Activated naive CD4-positive, alpha-beta T cell treated with anti-CD3 and anti-CD28 coated beads, Interleukin-2, amount 10 ng/mL, durations not matched to agents 7 days and 5 days (primary cell): ENCODE results near the gene GPR146.
A peak's percentile ranks its signal among the peaks of the same experiment; 100 is the strongest.

ENCODE experiments used
- CTCF ChIA-PET: fragments of 350-600 bp; sonication (Branson Sonifier 250); formaldehyde crosslinking; loops from one replicate; lab custom pipeline; 2021; ENCODE audit warnings: antibody characterized with exemption; lab: Charles Lee
- DNase-seq: peaks from one replicate; pipeline ENCODE4 v3.0.0-alpha.2; 2020
- H3K27ac Mint-ChIP-seq: one replicate; pipeline ENCODE4 v1.8.0; 2021; ENCODE audit warnings: mild to moderate bottlenecking, moderate library complexity, mixed read lengths
- H3K27me3 Mint-ChIP-seq: one replicate; pipeline ENCODE4 v1.8.0; 2021; ENCODE audit warnings: mild to moderate bottlenecking, mixed read lengths
- H3K36me3 Mint-ChIP-seq: one replicate; pipeline ENCODE4 v1.8.0; 2021; ENCODE audit warnings: mixed read lengths
- H3K4me1 Mint-ChIP-seq: one replicate; pipeline ENCODE4 v1.8.0; 2021; ENCODE audit warnings: mixed read lengths
- H3K4me3 Mint-ChIP-seq: one replicate; pipeline ENCODE4 v1.8.0; 2021; ENCODE audit warnings: mild to moderate bottlenecking, moderate library complexity, mixed read lengths
- H3K9me3 Mint-ChIP-seq: one replicate; pipeline ENCODE4 v1.8.0; 2021; ENCODE audit warnings: mixed read lengths

GPR146 gene

DNA sequence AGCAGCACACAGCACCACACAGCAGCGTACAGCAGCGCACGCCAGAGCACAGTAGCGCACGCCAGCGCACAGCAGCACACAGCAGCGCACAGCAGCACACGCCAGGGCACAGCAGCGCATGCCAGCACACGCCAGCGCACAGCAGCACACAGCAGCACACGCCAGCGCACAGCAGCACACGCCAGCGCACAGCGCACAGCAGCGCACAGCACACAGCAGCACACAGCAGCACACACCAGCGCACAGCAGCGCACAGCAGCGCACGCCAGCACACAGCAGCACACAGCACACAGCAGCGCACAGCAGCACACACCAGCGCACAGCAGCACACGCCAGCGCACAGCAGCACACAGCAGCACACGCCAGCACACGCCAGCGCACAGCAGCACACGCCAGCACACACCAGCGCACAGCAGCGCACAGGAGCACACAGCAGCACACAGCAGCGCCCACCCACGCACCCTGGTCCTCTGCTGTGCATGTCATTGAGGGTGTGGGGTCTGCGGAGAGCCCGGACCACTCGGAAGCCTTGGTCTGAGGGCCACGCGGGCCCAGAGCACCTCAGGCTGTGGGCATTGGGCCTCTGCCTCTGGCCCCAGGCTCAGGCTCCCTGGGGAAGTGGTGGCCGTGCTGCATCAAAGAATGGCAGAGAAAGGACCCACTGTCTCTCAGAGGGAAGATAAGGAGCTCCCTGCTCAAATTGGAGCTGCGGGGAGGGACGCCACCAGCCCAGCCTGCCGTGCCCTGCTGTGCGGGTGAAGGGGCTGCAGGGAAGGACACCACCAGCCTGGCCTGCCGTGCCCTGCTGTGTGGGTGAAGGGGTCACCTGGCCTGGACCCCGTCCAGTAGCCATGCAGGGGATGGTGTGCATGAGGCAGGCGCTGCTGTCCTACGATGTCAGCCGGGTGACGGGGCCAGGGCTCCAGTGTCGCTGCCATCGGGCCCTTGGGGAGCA, 27.5 kb upstream of the GPR146 start:
- Mint-ChIP-seq H3K9me3 (peaks cover 3% of the 10 kb centered on the region), H3K4me1 (peaks cover 9% of the 10 kb centered on the region), H3K27me3 (no peaks in the 10 kb centered on the region), H3K36me3 (peaks cover 13% of the 10 kb centered on the region), H3K4me3 (no peak overlapping the region), H3K27ac (no peak overlapping the region)
- no peak for DNase-seq
- CTCF ChIA-PET: interaction anchor here (1.0 kb wide), 1 partner anchor 23 kb away, joined by 3 read pairs; no protein-coding TSS in a partner anchor

DNA sequence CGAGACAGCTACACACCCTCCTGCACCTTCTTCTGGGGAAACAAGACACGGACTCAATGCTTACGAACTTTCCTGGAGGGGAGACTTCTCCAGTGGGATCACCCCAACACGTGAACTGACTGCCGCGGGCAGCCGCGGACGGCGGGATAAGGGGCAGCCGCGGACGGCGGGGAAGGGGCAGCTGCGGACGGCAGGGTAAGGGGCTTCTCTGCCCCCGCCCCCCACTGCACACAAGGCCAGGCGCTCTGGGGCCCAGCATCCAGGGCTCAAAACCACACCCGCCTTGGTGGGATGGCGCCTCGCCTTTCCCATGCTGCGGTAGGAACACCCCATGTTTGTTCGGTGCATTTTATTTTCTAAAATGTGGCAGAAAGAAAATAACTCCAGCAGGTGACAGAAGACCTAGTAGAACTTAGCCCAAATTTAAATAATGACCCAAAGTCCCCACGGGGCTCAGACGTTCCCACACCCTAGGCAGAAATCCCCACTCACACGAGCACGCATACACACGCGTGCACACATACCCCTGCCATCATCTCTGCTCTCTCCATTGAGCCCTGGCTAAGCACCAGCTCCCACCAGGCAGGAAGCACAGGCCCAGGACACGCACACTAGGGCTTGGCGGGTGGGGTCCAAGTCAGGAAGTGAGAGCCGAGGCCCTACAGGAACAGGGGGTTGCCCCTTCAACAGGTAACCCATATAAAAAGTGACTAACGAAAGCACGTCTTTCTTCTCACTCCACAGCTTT, 26.6 kb upstream of the GPR146 start:
- no peak for DNase-seq
- Mint-ChIP-seq H3K9me3 (peaks cover 5% of the 10 kb centered on the region), H3K4me3 (no peak overlapping the region), H3K27me3 (no peaks in the 10 kb centered on the region), H3K36me3 (peaks cover 17% of the 10 kb centered on the region), H3K27ac (no peak overlapping the region), H3K4me1 (peaks cover 9% of the 10 kb centered on the region)
- CTCF ChIA-PET: interaction anchor here (1.0 kb wide), 1 partner anchor 24 kb away, joined by 3 read pairs; no protein-coding TSS in a partner anchor

DNA sequence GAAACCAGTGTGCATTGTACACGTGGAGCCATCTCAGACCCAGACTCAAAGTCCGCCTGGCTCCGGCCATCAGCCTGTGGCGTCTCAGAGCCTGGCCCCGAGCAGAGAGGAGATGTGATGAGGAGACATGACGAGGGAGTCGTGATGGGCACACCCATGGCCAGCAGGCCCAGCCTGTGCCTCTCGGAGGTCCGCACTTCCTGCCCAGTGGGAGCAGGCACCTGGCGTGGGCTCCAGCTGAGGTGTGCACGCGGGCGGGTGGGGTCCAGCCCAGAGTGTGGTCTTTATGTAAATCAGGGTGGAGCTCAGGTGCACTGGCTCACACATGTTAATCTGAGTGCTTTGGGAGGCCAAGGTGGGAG, 26.0 kb upstream of the GPR146 start:
- peaks cover 9% of the 10 kb centered on the region for H3K4me1 Mint-ChIP-seq
- CTCF ChIA-PET: interaction anchor here (1.1 kb wide), 1 partner anchor 47 kb away, joined by 8 read pairs; no protein-coding TSS in a partner anchor
- H3K4me3 Mint-ChIP-seq: no peak overlapping the region
- H3K27ac Mint-ChIP-seq: no peak overlapping the region
- H3K36me3 Mint-ChIP-seq: peaks cover 17% of the 10 kb centered on the region
- no peak for DNase-seq
- H3K9me3 Mint-ChIP-seq: peaks cover 5% of the 10 kb centered on the region
- no peaks in the 10 kb centered on the region for H3K27me3 Mint-ChIP-seq

DNA sequence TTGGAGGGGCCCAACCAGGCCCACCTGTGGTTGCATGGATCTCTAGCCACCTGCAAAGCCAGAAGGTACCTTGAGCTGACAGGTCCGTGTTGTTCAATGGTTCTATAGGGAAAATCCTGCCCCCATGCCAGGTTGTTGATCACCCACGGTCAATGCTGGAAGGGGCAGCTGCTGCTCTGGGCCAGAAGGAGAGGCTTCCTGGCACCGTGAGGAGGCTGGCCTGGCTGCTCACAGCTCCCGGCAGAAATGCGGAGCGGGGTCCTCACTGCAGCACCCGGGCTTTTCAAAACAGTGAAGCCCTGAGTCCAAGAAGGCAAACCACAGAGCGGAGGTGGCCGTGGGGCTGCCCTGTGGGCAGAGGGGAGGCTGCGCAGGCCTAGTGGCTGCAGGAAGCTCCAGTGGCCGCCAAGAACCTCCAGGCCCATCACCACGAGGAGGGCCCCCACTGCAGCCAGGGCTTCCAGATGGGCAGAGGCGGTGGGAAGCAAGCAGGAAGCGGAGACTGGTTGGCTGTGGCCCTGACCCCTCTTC, 25.0 kb upstream of the GPR146 start:
- Mint-ChIP-seq H3K36me3 (peaks cover 17% of the 10 kb centered on the region), H3K9me3 (peaks cover 5% of the 10 kb centered on the region), H3K4me1 (peaks cover 9% of the 10 kb centered on the region), H3K27ac (no peak overlapping the region), H3K4me3 (no peak overlapping the region), H3K27me3 (no peaks in the 10 kb centered on the region)
- CTCF ChIA-PET: interaction anchor here (1.1 kb wide), 1 partner anchor 46 kb away, joined by 8 read pairs; no protein-coding TSS in a partner anchor
- DNase-seq: no peak

DNA sequence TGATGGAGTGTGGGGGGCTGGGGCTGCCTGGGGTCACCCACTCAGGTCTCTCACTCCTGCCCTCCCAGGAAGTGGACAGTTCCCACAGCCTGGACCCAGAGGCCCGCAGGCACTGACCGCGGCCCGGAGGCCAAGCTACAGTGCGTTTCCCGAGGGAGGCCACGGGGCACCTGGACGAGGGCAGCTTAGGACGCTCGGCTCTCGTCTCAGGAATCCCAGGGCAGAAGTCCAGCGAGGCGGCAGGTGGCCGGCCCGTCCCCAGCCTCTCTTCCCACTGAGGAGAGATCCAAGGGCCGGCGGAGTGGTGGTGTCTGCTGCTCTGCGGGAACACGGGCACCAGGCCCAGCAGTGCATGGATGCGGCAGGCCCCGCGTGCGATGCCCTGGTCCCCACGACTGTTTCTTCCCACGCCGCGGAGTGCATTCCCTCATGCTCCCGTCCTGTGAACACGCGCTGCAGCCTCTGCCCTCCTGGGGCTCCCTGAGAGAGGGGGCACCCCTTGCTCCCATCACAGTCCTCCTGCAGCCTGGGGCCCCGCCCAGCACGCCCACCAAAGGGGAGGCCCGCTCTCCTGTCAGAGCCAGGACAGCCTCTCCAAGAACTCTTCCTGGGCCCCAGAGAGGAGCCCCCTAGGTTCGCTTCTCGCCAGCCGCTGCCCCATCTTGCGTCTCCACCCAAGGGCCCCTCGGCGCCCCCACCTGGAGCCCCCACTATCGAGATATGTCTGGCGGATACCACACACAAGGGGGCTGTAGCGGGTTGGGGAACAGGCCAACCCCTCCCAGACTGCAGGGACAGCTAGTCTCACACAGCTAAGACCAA, 24.3 kb upstream of the GPR146 start:
- no peak overlapping the region for H3K4me3 Mint-ChIP-seq
- CTCF ChIA-PET: interaction anchor here (1.0 to 2.2 kb wide), 4 partner anchors 22 to 45 kb away, joined by 3 to 16 read pairs (median 8); no protein-coding TSS in a partner anchor
- H3K36me3 Mint-ChIP-seq: peaks cover 17% of the 10 kb centered on the region

DNA sequence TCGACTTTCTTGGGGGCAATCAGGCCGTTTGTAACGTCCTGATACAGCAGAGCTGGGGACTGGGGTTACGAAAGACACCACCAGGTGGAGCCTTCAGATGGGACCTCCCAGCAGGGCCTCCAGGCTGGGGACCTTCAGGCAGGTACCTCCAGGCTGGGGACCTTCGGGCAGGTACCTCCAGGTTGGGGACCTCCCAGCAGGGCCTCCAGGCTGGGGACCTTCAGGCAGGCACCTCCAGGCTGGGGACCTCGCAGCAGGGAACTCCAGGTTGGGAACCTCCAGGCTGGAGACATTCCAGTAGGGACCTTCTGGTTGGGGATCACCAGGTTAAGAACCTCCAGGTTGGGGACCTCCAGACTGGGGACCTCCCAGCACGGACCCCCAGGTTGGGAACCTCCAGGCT, 23.5 kb upstream of the GPR146 start:
- H3K4me3 Mint-ChIP-seq: no peak overlapping the region
- CTCF ChIA-PET: interaction anchor here (1.0 to 2.2 kb wide), 3 partner anchors 22 to 44 kb away, joined by 3 to 16 read pairs (median 9); no protein-coding TSS in a partner anchor
- peaks cover 9% of the 10 kb centered on the region for H3K4me1 Mint-ChIP-seq
- DNase-seq: peak; percentile 45
- no peak overlapping the region for H3K27ac Mint-ChIP-seq
- H3K27me3 Mint-ChIP-seq: no peaks in the 10 kb centered on the region
- peaks cover 4% of the 10 kb centered on the region for H3K9me3 Mint-ChIP-seq
- H3K36me3 Mint-ChIP-seq: peaks cover 17% of the 10 kb centered on the region

More for the DNA sequence above, 24.3 kb upstream of the GPR146 start:
- Mint-ChIP-seq H3K27ac (no peak overlapping the region), H3K4me1 (peaks cover 9% of the 10 kb centered on the region), H3K9me3 (peaks cover 5% of the 10 kb centered on the region), H3K27me3 (no peaks in the 10 kb centered on the region)
- no peak for DNase-seq

DNA sequence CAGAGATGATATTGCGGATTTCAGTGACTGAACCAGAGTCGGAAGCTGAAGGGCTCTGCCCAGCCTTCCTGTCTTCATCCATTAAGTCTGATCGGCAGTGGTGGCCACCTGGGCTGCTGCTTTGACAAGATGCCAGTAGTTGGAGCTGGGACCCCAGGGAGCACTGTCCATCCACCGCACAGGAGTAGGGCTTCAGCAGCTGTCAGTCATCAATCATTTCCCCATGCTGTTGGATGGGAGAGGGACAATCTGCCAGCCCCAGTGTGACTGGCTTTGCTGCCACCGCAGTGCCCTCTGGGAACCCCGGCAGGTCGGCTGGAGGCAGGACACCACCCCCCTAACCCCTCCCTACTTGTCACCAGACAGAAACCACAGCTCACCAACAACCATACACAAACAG, 23.0 kb upstream of the GPR146 start:
- peaks cover 3% of the 10 kb centered on the region for H3K9me3 Mint-ChIP-seq
- H3K36me3 Mint-ChIP-seq: peaks cover 21% of the 10 kb centered on the region
- no peak for DNase-seq
- peaks cover 12% of the 10 kb centered on the region for H3K4me1 Mint-ChIP-seq
- CTCF ChIA-PET: interaction anchor here (1.0 to 2.2 kb wide), 3 partner anchors 21 to 44 kb away, joined by 3 to 16 read pairs (median 9); no protein-coding TSS in a partner anchor
- no peak overlapping the region for H3K4me3 Mint-ChIP-seq
- H3K27ac Mint-ChIP-seq: no peak overlapping the region
- H3K27me3 Mint-ChIP-seq: no peaks in the 10 kb centered on the region

DNA sequence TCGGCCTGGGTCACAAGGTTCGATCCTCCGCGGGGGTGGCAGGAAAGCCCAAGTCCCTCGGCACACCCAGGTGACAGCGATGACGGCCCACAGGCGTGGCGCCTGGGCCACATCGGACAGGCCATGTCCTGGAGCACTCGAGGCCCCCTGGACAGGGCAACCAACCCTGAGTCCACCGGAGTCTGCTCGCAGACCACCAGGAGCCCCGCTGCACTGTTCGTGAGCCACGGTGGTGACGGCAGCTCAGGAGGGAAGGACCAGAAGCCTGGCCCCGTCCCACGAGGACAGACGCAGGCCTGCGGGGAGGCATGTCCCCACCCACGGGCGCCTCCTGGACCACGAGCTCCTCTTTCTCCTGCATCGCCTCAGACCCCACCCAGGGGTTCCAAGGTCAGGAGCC, 22.4 kb upstream of the GPR146 start:
- Mint-ChIP-seq H3K36me3 (peaks cover 21% of the 10 kb centered on the region), H3K9me3 (peaks cover 3% of the 10 kb centered on the region), H3K4me1 (peaks cover 14% of the 10 kb centered on the region), H3K27me3 (no peaks in the 10 kb centered on the region), H3K27ac (no peak overlapping the region), H3K4me3 (no peak overlapping the region)
- no peak for DNase-seq
- CTCF ChIA-PET: interaction anchor here (2.0 to 2.2 kb wide), 2 partner anchors 29 to 43 kb away, joined by 9 to 16 read pairs; no protein-coding TSS in a partner anchor

DNA sequence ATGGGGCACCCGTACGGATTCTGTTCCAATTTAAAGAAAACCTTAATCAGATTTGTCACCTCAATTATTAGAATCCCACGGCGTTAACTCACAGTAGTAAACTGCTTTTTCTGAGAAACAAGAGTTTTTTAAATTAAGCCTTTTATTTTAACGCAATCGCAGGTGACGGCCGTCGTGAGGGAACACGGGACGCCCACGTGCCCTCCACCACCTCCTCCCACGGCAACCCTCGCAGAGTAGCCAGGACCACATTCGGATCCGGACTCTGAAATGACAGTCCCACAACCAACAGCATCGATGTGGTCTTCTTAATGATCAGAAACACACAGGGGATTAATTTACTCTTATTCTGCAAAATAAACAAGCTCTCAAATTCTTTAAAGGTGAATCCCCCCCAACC, 22.0 kb upstream of the GPR146 start:
- peaks cover 21% of the 10 kb centered on the region for H3K36me3 Mint-ChIP-seq
- H3K9me3 Mint-ChIP-seq: peaks cover 3% of the 10 kb centered on the region
- H3K4me3 Mint-ChIP-seq: no peak overlapping the region
- no peaks in the 10 kb centered on the region for H3K27me3 Mint-ChIP-seq
- DNase-seq: no peak
- H3K27ac Mint-ChIP-seq: no peak overlapping the region
- H3K4me1 Mint-ChIP-seq: peaks cover 16% of the 10 kb centered on the region
- CTCF ChIA-PET: no interaction called here

DNA sequence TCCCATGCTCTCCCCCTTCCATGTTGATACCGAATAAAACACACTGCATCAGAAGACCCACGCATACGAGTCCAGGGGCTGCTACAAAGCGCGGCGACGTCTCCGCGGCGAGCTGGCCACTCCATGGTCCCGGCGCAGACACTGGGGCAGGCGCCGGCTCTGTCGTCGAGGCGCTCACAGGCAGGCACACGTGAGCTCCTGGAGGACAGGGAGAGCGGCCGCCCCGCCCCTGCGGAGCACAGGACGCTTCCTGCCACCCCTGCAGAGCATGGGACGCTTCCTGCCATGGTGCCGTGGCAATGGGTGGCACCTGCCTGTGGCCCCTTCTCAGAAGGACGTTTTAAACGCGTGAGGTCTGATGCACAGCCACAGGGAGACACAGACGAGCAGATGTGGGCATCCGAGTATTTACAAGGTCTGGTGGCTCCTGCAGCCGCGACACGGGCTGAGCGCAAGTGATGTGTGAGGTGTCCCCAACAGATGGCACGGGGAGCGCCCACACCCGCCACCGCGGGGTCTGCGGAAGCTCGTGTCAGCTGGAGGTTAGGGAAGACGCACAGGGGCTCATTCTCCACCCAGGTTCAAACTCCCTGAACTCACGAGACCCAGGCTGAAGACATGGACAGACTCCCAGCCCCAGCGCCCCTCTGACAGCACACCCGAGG, 21.4 kb upstream of the GPR146 start:
- Mint-ChIP-seq H3K27ac (no peak overlapping the region), H3K27me3 (no peaks in the 10 kb centered on the region), H3K9me3 (peaks cover 3% of the 10 kb centered on the region), H3K4me3 (no peak overlapping the region), H3K4me1 (peaks cover 15% of the 10 kb centered on the region), H3K36me3 (peaks cover 20% of the 10 kb centered on the region)
- DNase-seq: no peak
- CTCF ChIA-PET: no interaction called here

DNA sequence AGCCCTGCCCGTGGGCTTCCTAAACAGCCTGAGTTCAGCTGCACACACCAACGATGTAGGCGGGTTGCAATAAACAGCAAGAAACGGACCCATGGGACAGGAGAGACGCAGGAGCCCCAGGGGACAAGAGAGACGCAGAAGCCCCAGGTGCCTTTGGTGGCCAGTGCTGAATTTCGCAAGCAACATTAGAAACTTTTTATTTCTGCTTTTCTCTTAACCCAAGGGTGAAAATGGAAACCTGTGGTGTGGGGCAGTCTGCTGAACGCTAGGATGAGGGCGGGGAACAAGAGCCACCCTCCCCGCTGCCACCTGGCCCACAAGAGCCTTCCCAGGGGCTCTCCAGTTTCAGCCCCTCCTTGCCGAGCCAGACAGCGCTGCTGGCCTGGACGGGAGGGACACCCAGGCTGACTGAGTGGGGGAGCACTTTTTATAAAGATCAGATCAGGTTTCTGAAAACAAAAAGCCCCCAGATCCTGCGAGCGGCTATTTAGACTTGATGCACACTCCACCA, 20.0 kb upstream of the GPR146 start:
- no peak for DNase-seq
- H3K27me3 Mint-ChIP-seq: no peaks in the 10 kb centered on the region
- peaks cover 13% of the 10 kb centered on the region for H3K36me3 Mint-ChIP-seq
- no peak overlapping the region for H3K27ac Mint-ChIP-seq
- H3K9me3 Mint-ChIP-seq: peaks cover 3% of the 10 kb centered on the region
- H3K4me1 Mint-ChIP-seq: peaks cover 16% of the 10 kb centered on the region
- CTCF ChIA-PET: interaction anchor here (0.8 to 2.5 kb wide), 2 partner anchors 27 to 31 kb away, joined by 3 to 7 read pairs; no protein-coding TSS in a partner anchor
- no peak overlapping the region for H3K4me3 Mint-ChIP-seq

DNA sequence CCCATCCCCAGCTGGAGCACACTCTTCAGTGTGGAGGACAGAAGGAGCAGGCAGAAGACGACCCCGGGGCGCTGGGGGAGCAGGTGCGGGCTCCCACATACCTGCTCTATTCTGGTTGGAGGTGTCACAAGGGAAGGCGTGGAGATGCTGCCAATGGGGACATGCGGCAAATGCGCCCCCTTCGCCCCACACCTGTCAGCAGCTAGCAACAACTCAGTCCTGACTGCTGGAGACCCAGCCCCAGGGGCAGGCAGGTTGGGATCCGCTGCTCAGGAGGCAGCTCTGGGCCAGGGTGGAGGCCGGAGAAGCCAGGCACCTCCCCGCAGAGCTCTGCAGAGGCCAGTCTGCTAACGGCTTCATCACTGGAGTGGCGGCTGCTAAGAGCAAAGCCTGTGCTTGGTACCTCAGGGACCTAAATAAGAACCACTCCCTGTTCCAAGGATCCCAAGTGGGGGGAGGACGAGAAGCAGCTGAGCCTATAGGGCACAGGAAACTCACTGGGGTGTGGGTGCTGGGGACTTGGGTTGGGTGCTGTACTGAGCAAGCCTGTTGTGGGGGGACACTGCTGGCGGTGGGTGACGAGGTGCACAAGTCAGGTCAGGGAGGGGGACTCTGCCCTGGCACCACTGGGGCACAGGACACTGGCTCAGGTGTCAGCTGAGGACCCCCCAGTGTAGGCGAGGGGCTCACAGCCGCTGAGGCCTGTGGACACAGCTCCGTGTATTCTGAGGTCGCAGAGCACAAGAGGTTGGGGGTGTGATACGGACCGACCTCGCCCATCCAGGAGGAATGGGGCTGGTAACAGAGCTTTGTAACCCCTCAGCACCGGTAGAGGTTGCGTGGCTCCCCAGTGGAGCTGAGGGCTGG, 19.2 kb upstream of the GPR146 start:
- H3K9me3 Mint-ChIP-seq: peaks cover 3% of the 10 kb centered on the region
- H3K27ac Mint-ChIP-seq: no peak overlapping the region
- H3K4me3 Mint-ChIP-seq: no peak overlapping the region
- no peak for DNase-seq
- H3K4me1 Mint-ChIP-seq: peaks cover 23% of the 10 kb centered on the region
- peaks cover 13% of the 10 kb centered on the region for H3K36me3 Mint-ChIP-seq
- CTCF ChIA-PET: interaction anchor here (0.9 to 2.5 kb wide), 4 partner anchors 26 to 158 kb away, joined by 3 to 7 read pairs (median 5); no protein-coding TSS in a partner anchor
- H3K27me3 Mint-ChIP-seq: no peaks in the 10 kb centered on the region
